Measurements from ENCODE around the gene FAAP100.
A peak's percentile ranks its signal among the peaks of the same experiment; 100 is the strongest.

Gene FAAP100

GRCh38 chr17:81518113-81518784, 33.9 kb downstream of the FAAP100 start:
- peak overlapping the region; percentile 51 for H3K9ac ChIP-seq (ENCODE audit: low read depth, low read length)
- peaks cover 54% of the 10 kb centered on the region for H3K4me1 ChIP-seq (ENCODE audit: control insufficient read depth, insufficient read depth, low read length)
- no peaks in the 10 kb centered on the region for H3K27me3 ChIP-seq (ENCODE audit: control insufficient read depth, insufficient read depth, low read length)
- peak overlapping the region; percentile 70 for H3K4me3 ChIP-seq (ENCODE audit: low read length)
- H3K36me3 ChIP-seq (ENCODE audit: insufficient read depth, low read length): peaks cover 7% of the 10 kb centered on the region
- peak overlapping the region; percentile 87 for H3K4me2 ChIP-seq (ENCODE audit: low read length)
- H3K9me3 ChIP-seq (replicated peaks; ENCODE audit: low read length): no peaks in the 10 kb centered on the region

DNA sequence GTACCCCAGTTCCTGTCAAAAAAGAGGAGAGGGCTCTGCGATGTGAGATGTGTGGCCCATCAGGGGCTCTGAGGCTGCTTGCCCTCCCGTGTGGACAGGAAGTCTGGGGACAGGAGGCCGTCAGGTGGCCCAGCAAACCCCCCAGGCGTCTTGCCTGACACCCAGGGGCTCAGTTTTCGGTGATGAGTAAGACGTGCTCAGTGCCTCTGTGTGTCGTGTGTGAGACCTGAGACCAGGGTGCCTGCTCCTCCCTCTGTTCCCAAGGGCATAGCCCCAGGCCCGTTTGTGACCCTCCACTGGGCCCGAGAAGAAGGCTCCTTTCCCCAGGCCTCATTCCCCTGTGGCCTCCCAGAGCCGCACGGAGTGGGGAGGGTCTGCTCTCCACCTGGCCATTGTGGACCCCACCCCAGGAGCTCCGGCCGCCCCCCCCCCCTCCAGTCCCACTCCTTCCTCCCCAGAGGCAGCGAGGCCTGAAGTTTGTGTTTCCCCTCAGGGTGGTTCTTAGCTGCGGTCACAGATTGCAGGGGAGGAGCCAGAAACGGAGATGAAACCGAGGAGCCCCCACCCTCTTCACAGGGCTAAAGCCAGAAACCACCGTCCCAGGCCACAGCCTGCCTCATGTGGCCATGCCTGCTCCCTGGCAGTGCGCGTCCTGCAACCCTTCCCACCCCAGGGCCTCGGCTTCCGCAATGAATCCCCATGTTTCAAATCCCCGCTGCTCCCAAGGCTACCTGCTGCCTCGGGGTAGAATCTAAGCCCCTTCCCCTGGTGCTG, 34.6 kb downstream of the FAAP100 start:
- Histone ChIP-seq H3K9ac (ENCODE audit: low read depth, low read length) (peak overlapping the region; percentile 4), H3K36me3 (ENCODE audit: insufficient read depth, low read length) (peaks cover 7% of the 10 kb centered on the region), H3K4me3 (ENCODE audit: low read length) (peak overlapping the region; percentile 28), H3K4me1 (ENCODE audit: control insufficient read depth, insufficient read depth, low read length) (peaks cover 52% of the 10 kb centered on the region), H3K27me3 (ENCODE audit: control insufficient read depth, insufficient read depth, low read length) (no peaks in the 10 kb centered on the region), H3K4me2 (ENCODE audit: low read length) (peak overlapping the region; percentile 98), H3K9me3 (replicated peaks; ENCODE audit: low read length) (no peaks in the 10 kb centered on the region)

DNA sequence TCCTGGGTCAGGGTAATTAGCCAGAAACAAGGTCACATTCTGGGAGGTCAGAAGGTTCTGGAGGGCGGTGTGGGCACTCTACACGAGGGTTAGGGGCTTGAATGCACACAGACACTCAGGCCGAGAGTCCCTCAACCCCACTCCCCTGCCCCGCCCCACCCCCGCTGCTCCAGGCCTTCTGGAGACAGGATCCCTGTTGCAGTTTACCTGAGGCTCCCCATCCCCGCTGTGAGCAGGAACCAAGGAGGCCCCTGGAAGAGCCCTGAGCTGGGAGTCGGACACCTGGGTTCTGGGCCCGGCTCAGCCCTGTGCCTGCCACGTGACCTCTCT, 35.2 kb downstream of the FAAP100 start:
- H3K4me2 ChIP-seq (ENCODE audit: low read length): peak overlapping the region; percentile 98
- peak overlapping the region; percentile 96 for H3K9ac ChIP-seq (ENCODE audit: low read depth, low read length)
- H3K4me3 ChIP-seq (ENCODE audit: low read length): peak overlapping the region; percentile 79
- H3K36me3 ChIP-seq (ENCODE audit: insufficient read depth, low read length): peaks cover 10% of the 10 kb centered on the region
- peaks cover 52% of the 10 kb centered on the region for H3K4me1 ChIP-seq (ENCODE audit: control insufficient read depth, insufficient read depth, low read length)
- H3K9me3 ChIP-seq (replicated peaks; ENCODE audit: low read length): no peaks in the 10 kb centered on the region
- no peaks in the 10 kb centered on the region for H3K27me3 ChIP-seq (ENCODE audit: control insufficient read depth, insufficient read depth, low read length)

GRCh38 chr17:81516439-81516838, 35.7 kb downstream of the FAAP100 start:
- H3K4me2 ChIP-seq (ENCODE audit: low read length): peak overlapping the region; percentile 98
- H3K27me3 ChIP-seq (ENCODE audit: control insufficient read depth, insufficient read depth, low read length): no peaks in the 10 kb centered on the region
- no peaks in the 10 kb centered on the region for H3K9me3 ChIP-seq (replicated peaks; ENCODE audit: low read length)
- H3K36me3 ChIP-seq (ENCODE audit: insufficient read depth, low read length): peaks cover 15% of the 10 kb centered on the region
- peak overlapping the region; percentile 96 for H3K9ac ChIP-seq (ENCODE audit: low read depth, low read length)
- peak overlapping the region; percentile 79 for H3K4me3 ChIP-seq (ENCODE audit: low read length)
- H3K4me1 ChIP-seq (ENCODE audit: control insufficient read depth, insufficient read depth, low read length): peaks cover 52% of the 10 kb centered on the region

- H3K9me3 ChIP-seq (replicated peaks; ENCODE audit: low read length): no peaks in the 10 kb centered on the region
- peak overlapping the region; percentile 96 for H3K9ac ChIP-seq (ENCODE audit: low read depth, low read length)
- H3K4me3 ChIP-seq (ENCODE audit: low read length): peak overlapping the region; percentile 79
- H3K27me3 ChIP-seq (ENCODE audit: control insufficient read depth, insufficient read depth, low read length): no peaks in the 10 kb centered on the region
- H3K4me2 ChIP-seq (ENCODE audit: low read length): peak overlapping the region; percentile 98
- peaks cover 52% of the 10 kb centered on the region for H3K4me1 ChIP-seq (ENCODE audit: control insufficient read depth, insufficient read depth, low read length)
- peaks cover 24% of the 10 kb centered on the region for H3K36me3 ChIP-seq (ENCODE audit: insufficient read depth, low read length)
Observed at GRCh38 chr17:81515530-81516041, 36.6 kb downstream of the FAAP100 start.

DNA sequence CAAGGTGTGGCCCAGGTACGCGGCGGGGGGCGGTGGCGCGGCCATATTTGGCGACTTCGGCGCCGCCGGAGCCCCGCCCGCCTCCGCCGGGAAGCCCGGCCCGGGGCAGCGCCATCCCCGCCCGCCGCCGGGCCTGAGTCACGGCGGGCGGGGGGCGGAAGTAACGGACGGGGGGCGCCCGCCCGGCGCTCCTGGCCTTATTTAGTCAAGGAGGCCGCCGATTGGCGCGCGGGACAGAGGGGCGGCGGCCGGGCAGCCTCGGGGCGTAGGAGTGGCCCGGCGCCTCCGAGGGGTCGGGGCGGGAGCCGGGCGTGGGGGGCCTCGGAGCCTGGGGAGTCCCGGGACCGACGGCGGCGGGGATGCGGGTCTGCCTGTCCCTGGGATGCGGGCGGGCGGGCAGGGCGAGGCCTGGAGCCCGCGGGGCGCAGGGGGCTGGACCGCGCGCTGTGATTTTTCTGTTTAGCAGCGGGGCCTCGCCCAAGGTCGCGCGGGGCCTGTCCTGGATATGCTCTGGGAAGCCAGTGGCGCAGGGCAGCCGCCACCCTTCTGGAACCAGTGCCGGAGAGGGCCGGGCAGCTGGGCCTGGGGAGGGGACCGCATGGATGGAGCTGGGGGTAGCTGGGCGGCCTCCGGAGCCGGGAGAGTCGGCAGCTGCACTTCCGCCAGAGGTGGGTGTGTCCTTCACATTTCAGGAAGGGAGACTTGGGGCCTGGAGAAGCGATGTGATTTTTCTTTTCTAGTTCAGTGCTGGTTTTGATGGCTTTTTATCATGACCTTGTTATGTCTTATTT, 37.2 kb downstream of the FAAP100 start:
- Histone ChIP-seq H3K27me3 (ENCODE audit: control insufficient read depth, insufficient read depth, low read length) (no peaks in the 10 kb centered on the region), H3K4me2 (ENCODE audit: low read length) (peak overlapping the region; percentile 98), H3K4me3 (ENCODE audit: low read length) (peak overlapping the region; percentile 79), H3K9ac (ENCODE audit: low read depth, low read length) (peak overlapping the region; percentile 96), H3K9me3 (replicated peaks; ENCODE audit: low read length) (no peaks in the 10 kb centered on the region), H3K36me3 (ENCODE audit: insufficient read depth, low read length) (peaks cover 30% of the 10 kb centered on the region), H3K4me1 (ENCODE audit: control insufficient read depth, insufficient read depth, low read length) (peaks cover 52% of the 10 kb centered on the region)

GRCh38 chr17:81514489-81514738, 37.7 kb downstream of the FAAP100 start:
- Histone ChIP-seq H3K4me2 (ENCODE audit: low read length) (peak overlapping the region; percentile 98), H3K4me3 (ENCODE audit: low read length) (peak overlapping the region; percentile 79), H3K4me1 (ENCODE audit: control insufficient read depth, insufficient read depth, low read length) (peaks cover 48% of the 10 kb centered on the region), H3K27me3 (ENCODE audit: control insufficient read depth, insufficient read depth, low read length) (no peaks in the 10 kb centered on the region), H3K9me3 (replicated peaks; ENCODE audit: low read length) (no peaks in the 10 kb centered on the region), H3K36me3 (ENCODE audit: insufficient read depth, low read length) (peaks cover 36% of the 10 kb centered on the region), H3K9ac (ENCODE audit: low read depth, low read length) (peak overlapping the region; percentile 96)

DNA sequence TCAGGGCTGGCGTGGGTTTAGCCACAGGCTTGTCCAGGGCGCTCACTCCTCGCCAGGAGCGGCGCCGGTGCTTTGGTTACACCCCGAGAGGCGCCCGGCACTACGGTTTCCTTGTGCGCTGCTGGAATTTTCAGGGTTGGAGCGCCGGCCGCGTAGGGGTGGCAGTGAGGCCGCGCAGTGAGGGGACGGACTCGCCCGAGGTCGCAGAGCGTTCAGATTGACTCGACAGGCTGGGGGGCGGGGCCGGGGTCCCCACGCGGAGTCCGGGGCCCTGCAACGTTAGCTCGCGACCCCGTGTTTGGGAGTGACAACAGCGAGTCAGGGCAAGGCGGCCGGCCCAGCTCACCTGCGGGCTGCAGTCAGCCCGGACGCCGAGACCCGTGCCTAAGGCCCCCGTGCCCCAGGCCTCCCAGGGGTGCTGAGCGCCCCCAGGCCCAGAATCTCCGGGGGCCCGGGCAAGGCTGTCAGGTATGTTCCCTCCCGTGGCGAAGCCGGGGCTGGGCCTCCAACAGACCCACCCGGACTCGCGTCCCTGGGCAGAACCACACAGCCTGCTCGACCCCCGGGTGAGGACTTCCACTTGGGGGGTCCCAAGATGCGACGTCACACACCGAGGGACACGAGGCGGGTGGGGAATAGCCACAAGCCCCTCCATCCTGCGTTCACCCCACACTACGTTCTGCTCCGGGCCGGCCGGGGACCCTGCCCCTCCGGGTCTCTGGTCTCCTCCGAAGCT, 38.2 kb downstream of the FAAP100 start:
- H3K4me3 ChIP-seq (ENCODE audit: low read length): peak overlapping the region; percentile 79
- peaks cover 48% of the 10 kb centered on the region for H3K4me1 ChIP-seq (ENCODE audit: control insufficient read depth, insufficient read depth, low read length)
- peak overlapping the region; percentile 98 for H3K4me2 ChIP-seq (ENCODE audit: low read length)
- peaks cover 41% of the 10 kb centered on the region for H3K36me3 ChIP-seq (ENCODE audit: insufficient read depth, low read length)
- H3K9ac ChIP-seq (ENCODE audit: low read depth, low read length): peak overlapping the region; percentile 96
- no peaks in the 10 kb centered on the region for H3K9me3 ChIP-seq (replicated peaks; ENCODE audit: low read length)
- H3K27me3 ChIP-seq (ENCODE audit: control insufficient read depth, insufficient read depth, low read length): no peaks in the 10 kb centered on the region

DNA sequence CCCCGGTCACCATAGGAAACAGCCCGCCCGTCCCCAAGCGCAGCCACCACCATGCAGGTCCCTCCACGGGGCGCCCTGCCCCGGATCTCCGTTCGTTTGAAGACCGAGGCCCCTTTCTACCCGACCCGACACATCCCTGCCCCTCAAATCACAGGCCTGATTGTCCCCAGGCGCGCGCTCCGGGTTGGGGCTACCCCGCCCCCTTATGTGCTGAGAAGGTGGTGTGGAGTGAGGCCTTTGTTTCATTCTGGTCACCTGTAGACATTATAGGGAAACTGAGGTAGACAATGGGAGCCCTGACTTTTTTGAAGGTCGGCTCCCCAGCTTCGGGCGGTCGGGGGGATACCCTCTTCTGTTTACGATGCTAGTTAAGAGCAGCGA, 38.8 kb downstream of the FAAP100 start:
- peaks cover 42% of the 10 kb centered on the region for H3K4me1 ChIP-seq (ENCODE audit: control insufficient read depth, insufficient read depth, low read length)
- H3K27me3 ChIP-seq (ENCODE audit: control insufficient read depth, insufficient read depth, low read length): no peaks in the 10 kb centered on the region
- H3K36me3 ChIP-seq (ENCODE audit: insufficient read depth, low read length): peaks cover 46% of the 10 kb centered on the region
- H3K4me2 ChIP-seq (ENCODE audit: low read length): peak overlapping the region; percentile 98
- peak overlapping the region; percentile 79 for H3K4me3 ChIP-seq (ENCODE audit: low read length)
- H3K9ac ChIP-seq (ENCODE audit: low read depth, low read length): peak overlapping the region; percentile 96
- no peaks in the 10 kb centered on the region for H3K9me3 ChIP-seq (replicated peaks; ENCODE audit: low read length)

DNA sequence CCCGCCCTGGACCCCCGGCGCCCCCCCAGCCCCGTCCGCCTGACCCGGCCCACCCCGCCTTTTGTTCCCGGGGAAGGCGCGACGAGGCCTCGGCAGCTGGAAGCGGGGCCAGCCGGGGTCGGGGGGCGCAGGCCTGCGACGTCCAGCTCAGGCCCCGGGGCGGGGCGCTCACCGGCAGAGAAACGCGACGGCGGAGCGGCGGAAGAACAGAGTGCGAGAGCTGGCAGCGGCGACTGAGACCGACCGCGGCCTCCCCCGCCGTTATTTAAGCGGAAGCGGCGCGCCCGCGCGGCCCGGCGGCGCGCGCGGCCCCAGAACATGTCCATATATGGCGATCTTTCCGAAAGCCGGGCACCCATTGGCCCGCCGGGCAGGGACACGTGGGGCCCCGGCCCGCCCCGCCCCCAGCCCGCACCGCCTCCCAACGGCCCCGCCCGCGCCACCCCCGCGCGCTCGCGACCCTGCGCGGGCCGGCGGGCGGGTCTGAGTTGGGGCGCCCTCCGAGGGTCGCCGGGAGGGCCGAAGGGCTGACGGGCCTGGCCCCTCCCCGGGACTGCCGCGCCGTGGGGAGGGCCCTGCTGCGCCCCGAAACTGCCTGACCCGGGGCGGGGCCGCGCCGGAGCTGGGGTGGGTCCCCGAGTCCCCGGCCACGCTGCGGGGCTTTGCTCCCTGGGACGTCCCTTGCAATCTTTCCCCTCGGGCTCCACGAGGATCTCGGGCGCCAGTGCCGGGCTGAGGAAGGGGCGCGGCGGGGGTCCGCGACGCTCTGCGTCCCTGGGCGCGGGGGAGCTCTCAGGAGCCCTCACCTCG, 39.4 kb downstream of the FAAP100 start, which contains the start of gene ACTG1:
TSS of gene ACTG1 (minus strand) at position 238 of the 810 bp plus-strand sequence. CDS start 445 bp downstream, outside the sequence.
- Histone ChIP-seq H3K4me2 (ENCODE audit: low read length) (peak within 1 kb of the TSS; percentile 98), H3K9me3 (replicated peaks; ENCODE audit: low read length) (no peaks in the 10 kb centered on the region), H3K4me3 (ENCODE audit: low read length) (peak within 1 kb of the TSS; percentile 91), H3K27me3 (ENCODE audit: control insufficient read depth, insufficient read depth, low read length) (no peaks in the 10 kb centered on the region), H3K36me3 (ENCODE audit: insufficient read depth, low read length) (peaks cover 44% of the 10 kb centered on the region), H3K4me1 (ENCODE audit: control insufficient read depth, insufficient read depth, low read length) (peaks cover 36% of the 10 kb centered on the region), H3K9ac (ENCODE audit: low read depth, low read length) (peak within 1 kb of the TSS; percentile 96)

All from skeletal muscle satellite cell (primary cell).